HUES64 (cell line): ENCODE results near the gene PLEKHF1.

Source experiments
- H3K27ac ChIP-seq: 2 replicates; pipeline ENCODE4 v1.7.0; 2013; ENCODE audit warnings: low read depth, low read length, inconsistent platforms
- H3K27me3 ChIP-seq: 2 replicates; pipeline ENCODE4 v1.6.1; 2013; ENCODE audit warnings: mild to moderate bottlenecking, low read length; ENCODE audit not compliant: insufficient read depth
- H3K36me3 ChIP-seq: 2 replicates; pipeline ENCODE4 v1.6.1; 2013; ENCODE audit warnings: mild to moderate bottlenecking, low read length; ENCODE audit not compliant: insufficient read depth
- H3K4me1 ChIP-seq: 2 replicates; pipeline ENCODE4 v1.6.1; 2013; ENCODE audit warnings: mild to moderate bottlenecking, low read length, moderate library complexity; ENCODE audit not compliant: insufficient read depth
- H3K4me3 ChIP-seq: 2 replicates; pipeline ENCODE4 v1.5.1; 2013; ENCODE audit warnings: mild to moderate bottlenecking, low read length, moderate library complexity
- H3K9ac ChIP-seq: 2 replicates; pipeline ENCODE4 v1.6.1; 2013; ENCODE audit warnings: mild to moderate bottlenecking, low read depth, low read length
- H3K9me3 ChIP-seq: 2 replicates; pipeline ENCODE4 v1.6.1; 2013; ENCODE audit warnings: low read depth, low read length; ENCODE audit not compliant: insufficient read depth
- WGBS: fragments of 150-250, 120-280 bp; methylation state at CpG from one replicate; pipeline ENCODE4 v1.1.7; 2013; ENCODE audit warnings: missing lambda C conversion rate; 5-methylcytosine and 5-hydroxymethylcytosine counted together

PLEKHF1 gene

DNA sequence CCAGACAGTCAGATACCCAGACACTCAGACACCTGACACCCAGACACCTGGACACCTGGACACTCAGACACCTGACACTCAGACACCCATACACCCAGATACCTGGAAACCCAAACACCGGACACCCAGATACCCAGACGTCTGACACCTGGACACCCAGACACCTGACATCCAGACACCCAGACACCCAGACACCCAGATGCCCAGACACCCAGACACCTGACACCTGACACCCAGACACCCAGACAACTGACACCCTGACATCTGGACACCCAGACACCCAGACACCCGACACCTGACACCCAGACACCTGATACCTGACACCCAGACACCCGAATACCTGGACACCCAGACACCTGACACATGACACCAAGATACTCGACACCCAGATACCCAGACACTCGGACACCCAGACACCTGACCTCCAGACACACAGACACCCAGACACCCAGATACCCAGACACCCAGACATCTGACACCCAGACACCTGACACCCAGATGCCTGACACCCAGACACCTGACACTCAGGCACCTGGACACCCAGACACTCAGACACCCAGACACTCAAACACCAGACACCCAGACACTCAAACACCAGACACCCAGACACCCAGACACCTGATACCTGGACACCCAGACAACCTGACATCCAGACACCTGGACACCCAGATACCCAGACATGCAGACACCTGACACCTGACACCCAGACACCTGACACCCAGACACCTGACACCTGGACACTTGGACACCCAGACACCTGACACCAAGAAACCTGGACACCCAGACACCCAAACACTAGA, 30.7 kb downstream of the PLEKHF1 start:
- Histone ChIP-seq H3K27me3 (no peaks in the 10 kb centered on the region), H3K27ac (no peak overlapping the region), H3K9me3 (no peaks in the 10 kb centered on the region), H3K4me1 (no peaks in the 10 kb centered on the region), H3K36me3 (no peaks in the 10 kb centered on the region), H3K9ac (no peak overlapping the region), H3K4me3 (no peak overlapping the region)
- 91% methylated on average over 6 of the region's 6 CpGs for WGBS

DNA sequence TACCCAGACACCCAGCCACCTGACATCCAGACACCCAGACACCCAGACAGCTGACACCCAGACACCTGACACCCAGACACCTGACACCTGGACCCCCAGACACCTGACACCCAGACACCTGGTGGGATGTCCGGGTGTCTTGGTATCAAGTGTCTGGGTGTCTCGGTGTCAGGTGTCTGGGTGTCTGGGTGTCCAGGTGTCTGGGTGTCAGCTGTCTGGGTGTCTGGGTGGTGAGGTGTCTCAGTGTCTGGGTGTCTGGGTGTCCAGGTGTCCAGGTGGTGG, 31.2 kb downstream of the PLEKHF1 start:
- Histone ChIP-seq H3K4me3 (no peak overlapping the region), H3K9me3 (no peaks in the 10 kb centered on the region), H3K9ac (no peak overlapping the region), H3K27ac (no peak overlapping the region), H3K4me1 (no peaks in the 10 kb centered on the region), H3K27me3 (no peaks in the 10 kb centered on the region), H3K36me3 (no peaks in the 10 kb centered on the region)
- WGBS, result 93% methylated on average over 2 of the region's 2 CpGs

DNA sequence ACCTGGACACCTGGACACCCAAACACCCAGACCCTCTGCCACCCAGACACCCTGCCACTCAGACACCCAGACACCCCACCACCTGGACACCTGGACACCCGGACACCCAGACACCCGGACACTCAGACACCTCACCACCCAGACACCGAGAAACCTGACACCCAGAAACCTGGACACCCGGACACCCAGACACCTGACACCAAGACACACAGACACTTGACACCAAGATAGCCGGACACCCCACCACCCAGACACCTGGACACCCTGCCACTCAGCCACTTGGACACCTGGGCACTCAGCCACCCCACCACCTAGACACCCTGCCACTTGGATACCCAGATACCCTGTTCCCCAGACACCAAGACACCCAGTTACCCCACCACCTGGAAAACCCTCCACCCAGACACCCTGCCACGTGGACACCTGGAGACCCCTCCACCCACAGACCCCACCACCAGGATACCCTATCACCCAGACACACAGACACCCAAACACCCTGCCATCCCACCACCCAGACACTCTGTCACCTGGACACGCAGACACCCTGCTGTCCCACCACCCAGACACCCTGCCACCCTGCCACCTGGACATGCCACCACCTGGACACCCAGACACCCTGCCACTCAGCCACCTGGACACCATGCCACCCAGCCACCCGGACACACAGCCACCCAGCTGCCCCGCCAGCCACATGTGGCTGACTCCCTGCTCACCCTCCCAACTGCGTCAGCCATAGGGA, 32.4 kb downstream of the PLEKHF1 start:
- Histone ChIP-seq H3K36me3 (peaks cover 4% of the 10 kb centered on the region; the same call in 1 of the 2 replicates), H3K27me3 (no peaks in the 10 kb centered on the region), H3K4me1 (no peaks in the 10 kb centered on the region), H3K4me3 (no peak overlapping the region), H3K9me3 (no peaks in the 10 kb centered on the region), H3K27ac (no peak overlapping the region), H3K9ac (no peak overlapping the region)
- WGBS, result 90% methylated on average over 10 of the region's 10 CpGs

DNA sequence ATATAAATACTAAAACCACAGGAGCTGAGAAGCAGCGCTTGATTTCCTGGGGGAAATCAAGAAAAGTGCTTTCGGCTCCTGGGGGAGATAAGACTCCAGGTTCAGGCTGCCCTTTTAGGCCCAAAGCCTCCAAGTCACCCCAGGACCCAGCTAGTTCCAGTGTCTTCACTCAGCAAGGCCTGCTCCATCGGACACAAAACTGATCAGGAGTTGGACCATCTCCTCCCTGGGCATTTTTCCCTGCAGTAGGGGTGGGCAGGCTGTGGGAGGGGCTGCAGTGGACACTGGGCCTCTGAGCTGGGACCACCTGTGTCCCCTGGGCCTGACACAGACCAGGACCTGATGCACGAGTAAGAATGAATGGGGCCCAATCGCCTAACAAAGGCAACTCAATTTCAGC, 34.6 kb downstream of the PLEKHF1 start:
- Histone ChIP-seq H3K27ac (no peak overlapping the region), H3K4me3 (no peak overlapping the region), H3K9ac (no peak overlapping the region), H3K27me3 (no peaks in the 10 kb centered on the region), H3K9me3 (no peaks in the 10 kb centered on the region), H3K36me3 (peaks cover 4% of the 10 kb centered on the region; the same call in 1 of the 2 replicates), H3K4me1 (no peaks in the 10 kb centered on the region)
- WGBS, result 84% methylated on average over 5 of the region's 5 CpGs

DNA sequence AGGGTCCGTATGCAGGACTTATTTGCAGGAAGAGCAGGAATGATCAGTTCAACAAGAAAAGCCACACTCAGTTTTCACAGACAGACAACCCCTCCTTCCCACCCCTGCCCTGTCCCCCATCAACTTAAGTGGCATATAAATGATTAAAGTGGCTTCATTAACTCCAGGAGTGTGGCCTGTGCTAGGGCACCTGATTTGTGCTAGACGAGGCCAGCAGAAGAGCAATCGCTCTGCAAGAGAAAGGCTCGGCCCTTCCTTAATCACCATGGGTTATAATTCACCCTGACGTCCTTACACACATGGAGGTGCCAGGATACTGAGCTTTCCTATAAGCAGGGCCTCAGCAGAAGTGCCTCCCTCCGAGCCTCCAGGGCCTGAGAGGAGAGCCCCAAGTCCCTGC, 35.2 kb downstream of the PLEKHF1 start:
- H3K9ac ChIP-seq, result no peak overlapping the region
- H3K27ac ChIP-seq, result no peak overlapping the region
- no peaks in the 10 kb centered on the region for H3K27me3 ChIP-seq
- no peak overlapping the region for H3K4me3 ChIP-seq
- no peaks in the 10 kb centered on the region for H3K9me3 ChIP-seq
- H3K4me1 ChIP-seq, result no peaks in the 10 kb centered on the region
- WGBS, result 90% methylated on average over 6 of the region's 6 CpGs
- peaks cover 4% of the 10 kb centered on the region; the same call in 1 of the 2 replicates for H3K36me3 ChIP-seq

DNA sequence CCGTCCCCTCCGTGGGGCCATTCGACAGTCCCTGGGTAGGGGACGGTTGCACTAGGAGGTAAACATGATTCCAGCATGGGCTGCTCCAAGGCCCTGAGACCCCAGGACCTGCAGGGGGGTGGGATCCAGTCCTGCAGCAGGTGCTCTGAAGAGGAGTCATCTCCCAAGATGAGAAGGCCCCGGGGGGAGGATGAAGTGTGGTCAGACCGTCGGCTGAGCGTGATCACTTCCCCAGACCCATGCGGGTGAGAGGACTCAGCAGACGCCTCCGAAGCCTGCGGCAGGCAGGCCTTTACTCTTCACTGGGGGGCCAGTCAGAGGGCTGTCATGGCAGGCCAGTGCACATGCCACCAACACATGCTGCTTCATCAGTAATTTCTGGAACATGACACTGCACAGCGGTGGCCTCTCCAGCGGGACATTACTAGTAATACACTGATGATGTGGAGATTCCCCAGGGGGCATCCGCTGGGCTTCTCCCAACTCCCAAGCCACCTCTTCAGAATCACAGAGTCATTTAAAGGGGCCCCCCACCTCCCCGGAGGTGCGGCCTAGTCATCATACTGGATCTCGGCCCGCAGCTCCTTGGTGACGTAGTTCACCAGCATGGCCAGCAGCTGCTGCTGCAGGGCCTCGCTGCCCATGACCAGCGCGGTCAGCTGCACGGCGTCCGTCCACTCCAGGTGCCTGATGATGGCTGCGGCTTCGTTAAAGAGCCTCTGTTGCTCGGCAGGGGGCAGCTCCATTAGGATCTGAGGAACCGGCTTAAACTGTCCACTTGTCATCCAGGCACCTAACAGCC, 37.1 kb downstream of the PLEKHF1 start:
- H3K27ac ChIP-seq, result no peak overlapping the region
- WGBS, result 93% methylated on average over 30 of the region's 30 CpGs
- no peak overlapping the region for H3K4me3 ChIP-seq
- no peaks in the 10 kb centered on the region for H3K4me1 ChIP-seq
- no peaks in the 10 kb centered on the region for H3K9me3 ChIP-seq
- H3K9ac ChIP-seq, result no peak overlapping the region
- H3K27me3 ChIP-seq, result no peaks in the 10 kb centered on the region
- peaks cover 7% of the 10 kb centered on the region; the same call in 1 of the 2 replicates for H3K36me3 ChIP-seq

DNA sequence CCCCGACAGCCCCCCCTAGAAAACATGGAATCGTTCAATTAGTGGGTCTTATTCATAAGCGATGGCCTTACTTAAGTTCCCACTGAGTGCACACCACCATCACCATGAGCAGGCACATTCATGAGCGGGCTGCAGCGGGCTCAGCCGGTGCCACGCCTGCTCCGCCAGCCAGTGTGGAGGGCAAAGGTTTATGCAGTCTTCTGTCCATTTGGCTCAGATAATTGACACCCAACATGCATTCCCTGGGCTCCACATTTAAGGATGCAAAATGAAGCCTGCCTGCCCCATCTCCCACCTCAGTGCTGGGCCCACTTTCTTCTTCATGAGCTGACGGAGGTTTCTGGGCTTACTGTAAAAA, 37.7 kb downstream of the PLEKHF1 start:
- no peak overlapping the region for H3K4me3 ChIP-seq
- H3K4me1 ChIP-seq, result no peaks in the 10 kb centered on the region
- H3K36me3 ChIP-seq, result peaks cover 7% of the 10 kb centered on the region; the same call in 1 of the 2 replicates
- H3K27ac ChIP-seq, result no peak overlapping the region
- H3K9me3 ChIP-seq, result no peaks in the 10 kb centered on the region
- H3K27me3 ChIP-seq, result no peaks in the 10 kb centered on the region
- H3K9ac ChIP-seq, result no peak overlapping the region
- 97% methylated on average over 9 of the region's 9 CpGs for WGBS

DNA sequence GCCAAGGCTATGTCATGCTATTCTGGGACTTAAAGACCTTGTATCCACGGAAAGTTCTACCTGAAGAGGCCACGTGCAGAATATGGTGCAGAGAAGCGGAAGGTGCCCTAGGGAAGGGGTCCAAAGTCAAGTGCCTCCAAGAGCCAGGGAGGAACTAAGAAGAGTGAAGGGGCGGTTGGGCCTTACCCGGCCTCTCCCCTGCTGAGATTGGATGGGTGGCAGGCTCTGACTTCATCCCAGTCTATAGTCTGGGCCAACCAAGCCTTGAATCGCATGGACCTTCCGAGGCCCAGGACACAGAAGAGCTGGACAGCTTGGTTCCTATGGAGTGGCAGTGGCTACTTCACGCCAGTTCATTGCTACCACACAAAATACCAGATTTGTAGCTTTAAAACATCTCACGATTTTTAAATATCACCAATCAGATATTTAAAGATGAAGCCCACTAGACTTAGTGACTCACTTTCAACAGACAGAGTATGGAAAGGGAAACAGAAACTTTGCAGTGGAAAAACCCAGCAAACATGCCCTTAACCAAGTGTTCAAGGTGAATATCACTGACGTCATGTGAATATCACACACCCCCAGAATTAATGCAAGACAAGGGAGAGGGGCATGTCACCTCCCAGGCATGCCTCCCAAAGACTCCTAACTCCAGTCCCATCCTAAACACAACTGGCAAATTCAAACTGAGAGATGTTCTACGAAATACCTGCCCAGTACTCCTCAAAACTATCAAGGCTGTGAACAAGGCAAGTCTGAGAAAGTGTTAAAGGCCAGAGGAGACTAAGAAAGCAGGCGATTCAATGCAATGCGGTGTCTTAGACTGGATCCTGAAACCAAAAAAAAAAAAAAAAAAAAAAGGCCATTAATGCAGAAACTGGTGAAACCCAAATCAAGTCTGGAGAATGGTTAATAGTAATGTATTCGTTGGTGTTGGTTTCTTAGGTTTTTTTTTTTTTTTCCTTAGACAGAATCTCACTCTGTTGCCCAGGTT, 39.6 kb downstream of the PLEKHF1 start:
- no peak overlapping the region for H3K4me3 ChIP-seq
- peaks cover 7% of the 10 kb centered on the region for H3K36me3 ChIP-seq
- H3K9ac ChIP-seq, result no peak overlapping the region
- H3K4me1 ChIP-seq, result no peaks in the 10 kb centered on the region
- H3K9me3 ChIP-seq, result no peaks in the 10 kb centered on the region
- H3K27ac ChIP-seq, result no peak overlapping the region
- H3K27me3 ChIP-seq, result no peaks in the 10 kb centered on the region
- WGBS, result 92% methylated on average over 14 of the region's 14 CpGs

DNA sequence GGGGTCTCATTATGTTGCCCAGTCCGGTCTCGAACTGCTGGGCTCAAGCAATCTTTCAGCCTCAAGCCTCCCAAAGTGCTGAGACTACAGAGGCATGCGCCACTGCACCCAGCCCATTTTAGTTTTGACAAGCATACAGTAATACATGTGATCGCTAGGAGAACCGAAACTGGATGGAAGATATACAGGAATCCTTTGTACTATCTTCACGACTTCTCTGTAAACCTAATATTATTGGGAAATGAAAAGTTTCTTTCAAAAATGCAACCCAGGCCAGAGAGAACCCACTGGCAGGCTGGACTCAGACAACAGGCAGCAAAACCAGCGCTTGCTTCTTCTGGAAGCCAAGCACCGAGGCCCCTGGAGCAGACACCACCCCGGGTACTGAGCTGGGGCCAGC, 40.4 kb downstream of the PLEKHF1 start:
- H3K27ac ChIP-seq, result no peak overlapping the region
- H3K9ac ChIP-seq, result no peak overlapping the region
- H3K27me3 ChIP-seq, result no peaks in the 10 kb centered on the region
- 82% methylated on average over 9 of the region's 9 CpGs for WGBS
- no peaks in the 10 kb centered on the region for H3K4me1 ChIP-seq
- H3K4me3 ChIP-seq, result no peak overlapping the region
- H3K9me3 ChIP-seq, result no peaks in the 10 kb centered on the region
- H3K36me3 ChIP-seq, result peaks cover 7% of the 10 kb centered on the region

DNA sequence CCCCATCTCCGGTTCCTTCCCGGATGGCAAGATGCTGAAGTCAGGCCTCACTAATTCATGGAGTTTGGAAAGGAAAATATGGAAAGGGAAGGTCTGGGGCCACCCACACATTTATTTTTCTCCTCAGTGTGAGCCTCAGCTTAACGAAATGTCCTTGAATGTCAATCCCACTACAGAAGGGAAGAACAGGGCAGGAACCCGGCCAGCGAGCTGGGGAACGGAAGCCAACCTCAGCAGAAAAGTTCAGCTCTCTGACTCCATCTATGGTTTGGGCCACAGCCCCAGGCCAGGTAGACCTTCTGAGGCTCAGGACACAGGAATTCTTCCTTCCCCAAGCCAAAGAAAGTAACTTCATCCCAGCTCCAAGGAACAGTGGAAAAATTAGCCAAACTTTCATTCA, 41.4 kb downstream of the PLEKHF1 start:
- H3K27me3 ChIP-seq, result no peaks in the 10 kb centered on the region
- peaks cover 7% of the 10 kb centered on the region for H3K36me3 ChIP-seq
- H3K4me1 ChIP-seq, result no peaks in the 10 kb centered on the region
- no peak overlapping the region for H3K4me3 ChIP-seq
- WGBS, result 97% methylated on average over 6 of the region's 6 CpGs
- no peak overlapping the region for H3K9ac ChIP-seq
- H3K27ac ChIP-seq, result no peak overlapping the region
- no peaks in the 10 kb centered on the region for H3K9me3 ChIP-seq
